ENCODE measurements around the gene IGSF9B. TPM values are rescaled to one million over a fixed set of nuclear protein-coding genes. Genes with fewer than 3 reads are reported as not detected.

IGSF9B gene
- polyA plus RNA-seq, 1 donor (not counting 4 experiments of a cell fraction or from before 2014, with no cell fraction given), result 0.66 TPM

- TF ChIP-seq EZH2 (IDR thresholded peaks at IDR 0.05; ENCODE audit: low read length), result no peak
- TF ChIP-seq, protein P1, sequence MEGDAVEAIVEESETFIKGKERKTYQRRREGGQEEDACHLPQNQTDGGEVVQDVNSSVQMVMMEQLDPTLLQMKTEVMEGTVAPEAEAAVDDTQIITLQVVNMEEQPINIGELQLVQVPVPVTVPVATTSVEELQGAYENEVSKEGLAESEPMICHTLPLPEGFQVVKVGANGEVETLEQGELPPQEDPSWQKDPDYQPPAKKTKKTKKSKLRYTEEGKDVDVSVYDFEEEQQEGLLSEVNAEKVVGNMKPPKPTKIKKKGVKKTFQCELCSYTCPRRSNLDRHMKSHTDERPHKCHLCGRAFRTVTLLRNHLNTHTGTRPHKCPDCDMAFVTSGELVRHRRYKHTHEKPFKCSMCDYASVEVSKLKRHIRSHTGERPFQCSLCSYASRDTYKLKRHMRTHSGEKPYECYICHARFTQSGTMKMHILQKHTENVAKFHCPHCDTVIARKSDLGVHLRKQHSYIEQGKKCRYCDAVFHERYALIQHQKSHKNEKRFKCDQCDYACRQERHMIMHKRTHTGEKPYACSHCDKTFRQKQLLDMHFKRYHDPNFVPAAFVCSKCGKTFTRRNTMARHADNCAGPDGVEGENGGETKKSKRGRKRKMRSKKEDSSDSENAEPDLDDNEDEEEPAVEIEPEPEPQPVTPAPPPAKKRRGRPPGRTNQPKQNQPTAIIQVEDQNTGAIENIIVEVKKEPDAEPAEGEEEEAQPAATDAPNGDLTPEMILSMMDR (optimal IDR thresholded peaks at IDR 0.05 in 1 of 3, IDR thresholded peaks at IDR 0.05 in 1 of 3, conservative IDR thresholded peaks at IDR 0.05 in 1 of 3; ENCODE audit: extremely low read depth in 1 of 3, insufficient read depth in 2 of 3, low read length in 3 of 3), result no peak
- Histone ChIP-seq H3K9me1 (ENCODE audit: control insufficient read depth, extremely low read depth, insufficient read depth, low read length) (no peaks in the 10 kb centered on the region), H3K9ac (ENCODE audit: control insufficient read depth, extremely low read depth, insufficient read depth, low read length) (no peak overlapping the region), H3K4me2 (ENCODE audit: control insufficient read depth, extremely low read depth, insufficient read depth, low read depth, low read length) (no peak overlapping the region), H2AFZ (ENCODE audit: control insufficient read depth, low read length) (no peak overlapping the region), H3K4me3 (ENCODE audit: control insufficient read depth in 2 of 3, extremely low read depth in 1 of 3, insufficient read depth in 2 of 3, low read depth in 1 of 3, low read length in 3 of 3) (no peak overlapping the region), H3K36me3 (ENCODE audit: control insufficient read depth in 2 of 2, extremely low read depth in 1 of 2, insufficient read depth in 2 of 2, low read length in 2 of 2) (no peaks in the 10 kb centered on the region), H3K4me1 (ENCODE audit: control insufficient read depth, extremely low read depth, insufficient read depth, low read length) (peaks cover 9% of the 10 kb centered on the region), H3K27me3 (ENCODE audit: control insufficient read depth, extremely low read depth, insufficient read depth, low read length) (no peaks in the 10 kb centered on the region), H3K27ac (ENCODE audit: control insufficient read depth, insufficient read depth, low read length) (no peak overlapping the region), H4K20me1 (ENCODE audit: control insufficient read depth, extremely low read depth, insufficient read depth, low read length) (no peaks in the 10 kb centered on the region), H3K79me2 (ENCODE audit: control insufficient read depth, insufficient read depth, low read length) (no peaks in the 10 kb centered on the region), H3K9me3 (ENCODE audit: control insufficient read depth, low read depth, low read length) (no peaks in the 10 kb centered on the region)
- dilution Hi-C loops (cut with MboI; ENCODE audit: extremely low pct_ligation_motif_present, low sequenced_read_pairs), result no loop called here
- FAIRE-seq, result no peak
- DNase-seq (ENCODE audit: low read depth, low spot score), result no peak
These were observed 33.7 kb upstream of the IGSF9B start for GRCh38 chr11:133990501-133990900.

DNA sequence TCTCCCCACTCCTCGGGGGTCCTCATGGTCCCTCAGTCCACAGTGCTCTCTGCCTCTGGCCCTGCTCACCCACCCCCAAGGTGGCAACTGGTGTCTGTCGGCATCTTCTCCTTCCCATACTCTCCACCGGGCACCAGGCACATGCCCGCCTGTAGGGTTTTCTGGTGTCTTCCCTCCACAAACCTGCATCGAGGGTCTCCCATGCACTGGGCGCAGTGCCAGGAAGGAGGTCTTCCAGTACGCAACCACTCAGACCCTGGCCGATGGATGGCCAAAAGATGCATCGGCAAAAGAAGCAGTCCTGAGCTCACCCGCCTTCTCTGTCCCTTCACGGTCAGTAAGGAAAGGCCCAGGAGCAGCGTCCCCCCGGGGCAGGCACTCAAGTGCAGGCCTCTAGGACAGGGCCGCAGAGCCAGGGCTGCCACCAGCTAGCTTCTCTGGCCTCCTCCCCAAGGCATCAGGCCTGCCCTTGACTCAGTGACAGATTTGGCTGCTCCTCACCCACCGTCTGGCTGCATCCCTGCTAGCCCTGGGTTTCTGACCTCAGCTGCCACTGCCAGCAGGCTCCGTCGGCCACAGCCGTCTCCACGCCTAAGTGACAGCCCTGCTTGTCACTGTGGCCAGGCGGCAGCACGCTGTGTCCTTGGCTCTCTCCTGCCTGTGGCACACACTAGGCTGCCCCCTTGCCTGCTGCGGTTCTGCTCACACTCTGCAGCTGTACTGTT lies 32.1 kb upstream of the IGSF9B start:
- Histone ChIP-seq H4K20me1 (ENCODE audit: control insufficient read depth, extremely low read depth, insufficient read depth, low read length) (no peaks in the 10 kb centered on the region), H3K4me2 (ENCODE audit: control insufficient read depth, extremely low read depth, insufficient read depth, low read depth, low read length) (no peak overlapping the region), H3K9me3 (ENCODE audit: control insufficient read depth, low read depth, low read length) (no peaks in the 10 kb centered on the region), H3K9me1 (ENCODE audit: control insufficient read depth, extremely low read depth, insufficient read depth, low read length) (no peaks in the 10 kb centered on the region), H3K36me3 (ENCODE audit: control insufficient read depth in 2 of 2, extremely low read depth in 1 of 2, insufficient read depth in 2 of 2, low read length in 2 of 2) (no peaks in the 10 kb centered on the region), H2AFZ (ENCODE audit: control insufficient read depth, low read length) (no peak overlapping the region), H3K27ac (ENCODE audit: control insufficient read depth, insufficient read depth, low read length) (no peak overlapping the region), H3K79me2 (ENCODE audit: control insufficient read depth, insufficient read depth, low read length) (no peaks in the 10 kb centered on the region), H3K4me1 (ENCODE audit: control insufficient read depth, extremely low read depth, insufficient read depth, low read length) (peaks cover 9% of the 10 kb centered on the region), H3K9ac (ENCODE audit: control insufficient read depth, extremely low read depth, insufficient read depth, low read length) (no peak overlapping the region), H3K27me3 (ENCODE audit: control insufficient read depth, extremely low read depth, insufficient read depth, low read length) (no peaks in the 10 kb centered on the region), H3K4me3 (ENCODE audit: control insufficient read depth in 2 of 3, extremely low read depth in 1 of 3, insufficient read depth in 2 of 3, low read depth in 1 of 3, low read length in 3 of 3) (no peak overlapping the region)
- TF ChIP-seq, protein P1 (optimal IDR thresholded peaks at IDR 0.05 in 1 of 3, IDR thresholded peaks at IDR 0.05 in 1 of 3, conservative IDR thresholded peaks at IDR 0.05 in 1 of 3; ENCODE audit: extremely low read depth in 1 of 3, insufficient read depth in 2 of 3, low read length in 3 of 3), result no peak
- no peak for TF ChIP-seq EZH2 (IDR thresholded peaks at IDR 0.05; ENCODE audit: low read length)
- FAIRE-seq, result no peak
- dilution Hi-C loops (cut with MboI; ENCODE audit: extremely low pct_ligation_motif_present, low sequenced_read_pairs), result no loop called here
- no peak for DNase-seq (ENCODE audit: low read depth, low spot score)

Data from keratinocyte (primary cell).